GM18505 (cell line): ENCODE measurements around the gene LDLRAP1.

Source experiments
- ATAC-seq: cut with Tn5 transposase; IDR thresholded peaks from one replicate; pipeline ENCODE4 v1.9.1; 2021; ENCODE audit not compliant: unreplicated experiment
- POLR2A ChIP-seq: IDR thresholded peaks from 4 replicates; pipeline ENCODE4 v1.6.1; 2011; ENCODE audit warnings: borderline replicate concordance; ENCODE audit not compliant: insufficient read depth, insufficient read length; ENCODE audit errors: extremely low read depth

LDLRAP1 gene

GRCh38 chr1:25607123-25607522 lies 63.7 kb downstream of the LDLRAP1 start:
- ATAC-seq, result no peak
- no peak for TF ChIP-seq POLR2A

GRCh38 chr1:25608488-25609178 lies 65.2 kb downstream of the LDLRAP1 start:
- TF ChIP-seq POLR2A, result no peak
- peak; percentile 71 for ATAC-seq

GRCh38 chr1:25609921-25610320 lies 66.5 kb downstream of the LDLRAP1 start:
- ATAC-seq, result no peak
- no peak for TF ChIP-seq POLR2A

- TF ChIP-seq POLR2A, result no peak
- ATAC-seq, result no peak
Observed at GRCh38 chr1:25610822-25611630, 67.6 kb downstream of the LDLRAP1 start.

GRCh38 chr1:25611843-25612242 lies 68.4 kb downstream of the LDLRAP1 start:
- TF ChIP-seq POLR2A, result no peak
- no peak for ATAC-seq

GRCh38 chr1:25612421-25612820 lies 69.0 kb downstream of the LDLRAP1 start:
- no peak for ATAC-seq
- no peak for TF ChIP-seq POLR2A

- no peak for ATAC-seq
Observed at GRCh38 chr1:25613091-25613490, 69.7 kb downstream of the LDLRAP1 start.

GRCh38 chr1:25614501-25615171 lies 71.2 kb downstream of the LDLRAP1 start:
- ATAC-seq, result no peak
- TF ChIP-seq POLR2A, result no peak

More at GRCh38 chr1:25613091-25613490, 69.7 kb downstream of the LDLRAP1 start:
- TF ChIP-seq POLR2A, result no peak

GRCh38 chr1:25615172-25615541 lies 71.8 kb downstream of the LDLRAP1 start:
- TF ChIP-seq POLR2A, result no peak
- ATAC-seq, result no peak

GRCh38 chr1:25615563-25616094 lies 72.2 kb downstream of the LDLRAP1 start:
- no peak for TF ChIP-seq POLR2A
- ATAC-seq, result no peak

GRCh38 chr1:25616095-25616986 lies 72.9 kb downstream of the LDLRAP1 start, which contains the start of gene MAN1C1:
MAN1C1 (plus strand) TSS chr1:25616791; CDS start chr1:25617798, 1,007 bp downstream.
- ATAC-seq, result peak; percentile 62
- TF ChIP-seq POLR2A, result no peak

GRCh38 chr1:25616987-25617624 lies 73.7 kb downstream of the LDLRAP1 start:
- no peak for ATAC-seq
- TF ChIP-seq POLR2A, result no peak

GRCh38 chr1:25617625-25618432 lies 74.4 kb downstream of the LDLRAP1 start:
- no peak for TF ChIP-seq POLR2A
- ATAC-seq, result no peak
